H9 (cell line): ENCODE measurements around the gene NKG7. TPM values are rescaled to one million over a fixed set of nuclear protein-coding genes. Genes with fewer than 3 reads are reported as not detected.

Experiments
- DNase-seq: peaks from one replicate; pipeline ENCODE4 v3.0.0-alpha.2; 2017
- H2AFZ ChIP-seq: one replicate; pipeline ENCODE4 v1.6.1; 2013; ENCODE audit warnings: mild to moderate bottlenecking, low read length, control low read depth, moderate library complexity
- H2AK5ac ChIP-seq: 2 replicates; pipeline ENCODE4 v1.6.1; 2013; ENCODE audit warnings: low read length, control low read depth, mixed read lengths; ENCODE audit not compliant: insufficient read length
- H2BK120ac ChIP-seq: one replicate; pipeline ENCODE4 v1.6.1; 2013; ENCODE audit warnings: low read depth, mild to moderate bottlenecking, low read length, control low read depth, inconsistent platforms; ENCODE audit not compliant: poor library complexity, severe bottlenecking
- H2BK12ac ChIP-seq: 2 replicates; pipeline ENCODE4 v1.6.1; 2013; ENCODE audit warnings: low read length, control low read depth, mixed read lengths, low read depth; ENCODE audit not compliant: insufficient read length
- H2BK15ac ChIP-seq: 2 replicates; pipeline ENCODE4 v1.6.1; 2013; ENCODE audit warnings: low read depth, low read length, control low read depth
- H2BK20ac ChIP-seq: one replicate; pipeline ENCODE4 v1.6.1; 2013; ENCODE audit warnings: low read depth, mild to moderate bottlenecking, low read length, control low read depth, inconsistent platforms; ENCODE audit not compliant: poor library complexity, severe bottlenecking
- H2BK5ac ChIP-seq: 2 replicates; pipeline ENCODE4 v1.6.1; 2013; ENCODE audit warnings: low read length, control low read depth, mixed read lengths; ENCODE audit not compliant: insufficient read length
- H3K14ac ChIP-seq: 2 replicates; pipeline ENCODE4 v1.6.1; 2013; ENCODE audit warnings: low read length, control low read depth; ENCODE audit not compliant: insufficient read depth
- H3K18ac ChIP-seq: 2 replicates; pipeline ENCODE4 v1.6.1; 2013; ENCODE audit warnings: low read depth, mild to moderate bottlenecking, mixed read lengths, low read length, control low read depth; ENCODE audit not compliant: insufficient read length
- H3K23ac ChIP-seq: 2 replicates; pipeline ENCODE4 v1.6.1; 2013; ENCODE audit warnings: low read length, control low read depth, mixed read lengths, low read depth; ENCODE audit not compliant: insufficient read length
- H3K23me2 ChIP-seq: 2 replicates; pipeline ENCODE4 v1.6.1; 2013; ENCODE audit warnings: low read depth, mild to moderate bottlenecking, mixed read lengths, low read length, control low read depth; ENCODE audit not compliant: insufficient read length, poor library complexity, severe bottlenecking
- H3K27ac ChIP-seq: 2 replicates; pipeline ENCODE4 v1.5.1; 2013; ENCODE audit warnings: low read length, control low read depth, mixed read lengths, low read depth; ENCODE audit not compliant: insufficient read length
- H3K27me3 ChIP-seq: 2 replicates; pipeline ENCODE4 v1.6.1; 2013; ENCODE audit warnings: low read length, control low read depth, inconsistent platforms; ENCODE audit not compliant: insufficient read depth
- H3K4ac ChIP-seq: 2 replicates; pipeline ENCODE4 v1.6.1; 2013; ENCODE audit warnings: low read depth, mild to moderate bottlenecking, control low read depth, inconsistent platforms, low read length, moderate library complexity
- H3K4me1 ChIP-seq: 2 replicates; pipeline ENCODE4 v1.6.1; 2013; ENCODE audit warnings: low read length, control low read depth, inconsistent platforms; ENCODE audit not compliant: insufficient read depth
- H3K4me2 ChIP-seq: 2 replicates; pipeline ENCODE4 v1.6.1; 2013; ENCODE audit warnings: low read length, control low read depth, mixed read lengths; ENCODE audit not compliant: insufficient read length, insufficient read depth
- H3K56ac ChIP-seq: 2 replicates; pipeline ENCODE4 v1.6.1; 2013; ENCODE audit warnings: low read depth, mild to moderate bottlenecking, mixed read lengths, low read length, control low read depth; ENCODE audit not compliant: insufficient read length
- H3K79me1 ChIP-seq: 2 replicates; pipeline ENCODE4 v1.6.1; 2013; ENCODE audit warnings: low read depth, mild to moderate bottlenecking, moderate library complexity, low read length, control low read depth, inconsistent platforms; ENCODE audit not compliant: insufficient read depth, poor library complexity, severe bottlenecking
- H3K79me2 ChIP-seq: 2 replicates; pipeline ENCODE4 v1.6.1; 2013; ENCODE audit warnings: low read length, control low read depth, inconsistent platforms; ENCODE audit not compliant: insufficient read depth
- H3K9ac ChIP-seq: 2 replicates; pipeline ENCODE4 v1.6.1; 2013; ENCODE audit warnings: low read length, control low read depth, mixed read lengths; ENCODE audit not compliant: insufficient read length; ENCODE audit errors: extremely low read depth
- H3K9me3 ChIP-seq: one replicate; pipeline ENCODE4 v1.6.1; 2013; ENCODE audit warnings: low read depth, low read length, inconsistent platforms; ENCODE audit not compliant: control insufficient read depth
- H3T11ph ChIP-seq: one replicate; pipeline ENCODE4 v1.6.1; 2013; ENCODE audit warnings: mild to moderate bottlenecking, low read length, control low read depth, inconsistent platforms
- H4K20me1 ChIP-seq: one replicate; pipeline ENCODE4 v1.6.1; 2013; ENCODE audit not compliant: control insufficient read depth, insufficient read length, insufficient read depth
- H4K5ac ChIP-seq: 2 replicates; pipeline ENCODE4 v1.6.1; 2013; ENCODE audit warnings: low read depth, mild to moderate bottlenecking, mixed read lengths, low read length, control low read depth; ENCODE audit not compliant: insufficient read length
- H4K8ac ChIP-seq: replicated peaks from 2 replicates; pipeline ENCODE4 v1.6.1; 2013; ENCODE audit warnings: low read length, control low read depth, mixed read lengths, low read depth; ENCODE audit not compliant: insufficient read length
- H4K91ac ChIP-seq: 2 replicates; pipeline ENCODE4 v1.6.1; 2013; ENCODE audit warnings: low read depth, mild to moderate bottlenecking, moderate library complexity, mixed read lengths, low read length, control low read depth; ENCODE audit not compliant: insufficient read length
- H3K27ac Mint-ChIP-seq, 3 experiments: 2 replicates in 2 of 3; 3 replicates in 1 of 3; pipeline ENCODE4 v1.8.0; 2020 to 2021; ENCODE audit warnings: mixed read lengths in 3 of 3, mild to moderate bottlenecking in 1 of 3, moderate library complexity in 1 of 3
- H3K27me3 Mint-ChIP-seq: 2 replicates; pipeline ENCODE4 v1.8.0; 2021; ENCODE audit warnings: low read depth, mild to moderate bottlenecking, moderate library complexity, mixed read lengths
- H3K36me3 Mint-ChIP-seq, 3 experiments: 2 replicates in 2 of 3; 3 replicates in 1 of 3; pipeline ENCODE4 v1.8.0; 2020 to 2021; ENCODE audit warnings: low read depth in 3 of 3, mixed read lengths in 3 of 3; ENCODE audit not compliant: insufficient read depth in 1 of 3
- H3K4me1 Mint-ChIP-seq, 2 experiments: 2 replicates each; pipeline ENCODE4 v1.8.0; 2020; ENCODE audit warnings: mixed read lengths in 2 of 2
- H3K4me3 Mint-ChIP-seq, 2 experiments: 2 replicates in 1 of 2; 3 replicates in 1 of 2; pipeline ENCODE4 v1.8.0; 2020 to 2021; ENCODE audit warnings: mild to moderate bottlenecking in 2 of 2, mixed read lengths in 2 of 2, moderate library complexity in 1 of 2
- H3K9me3 Mint-ChIP-seq, 2 experiments: 2 replicates in 1 of 2; 3 replicates in 1 of 2; pipeline ENCODE4 v1.8.0; 2020; ENCODE audit warnings: mild to moderate bottlenecking in 2 of 2, mixed read lengths in 2 of 2, moderate library complexity in 1 of 2
- WGBS: extraction: QIAGEN DNeasy Blood & Tissue Kit; methylation state at CpG from one replicate; pipeline ENCODE4 v1.1.7; 2013; ENCODE audit warnings: missing lambda C conversion rate, low lambda C conversion rate, mixed read lengths; ENCODE audit not compliant: insufficient read length; ENCODE audit errors: extremely low coverage; 5-methylcytosine and 5-hydroxymethylcytosine counted together
- total RNA-seq: library from RNA; stranded (reverse); gene quantifications from 2 replicates; pipeline ENCODE4 v1.2.1, GENCODE V29; 2021
- TF ChIP-seq, protein P1 (sequence below): fragments of 200-600 bp; sonication (generic); conservative IDR thresholded peaks from 3 replicates; pipeline ENCODE4 v1.8.0; 2021; ENCODE audit warnings: antibody characterized with exemption, mild to moderate bottlenecking

Gene NKG7
- total RNA-seq, 1 experiment from 2014 or later = not detected

GRCh38 chr19:51330366-51330765, 42.1 kb downstream of the NKG7 start:
- Histone ChIP-seq H3K4me1 (no peaks in the 10 kb centered on the region), H2AFZ (no peak overlapping the region), H3K4ac (no peak overlapping the region), H3K79me2 (no peaks in the 10 kb centered on the region), H2BK12ac (no peak overlapping the region), H2BK5ac (no peak overlapping the region), H3K9ac (no peak overlapping the region), H3K18ac (no peak overlapping the region), H3K14ac (no peak overlapping the region), H2BK15ac (no peak overlapping the region), H3K27ac (no peak overlapping the region), H2BK20ac (no peak overlapping the region), H3K27me3 (no peaks in the 10 kb centered on the region), H3K79me1 (no peaks in the 10 kb centered on the region), H3T11ph (no peak overlapping the region), H2AK5ac (no peak overlapping the region), H4K5ac (no peak overlapping the region), H3K4me2 (no peak overlapping the region), H3K56ac (no peak overlapping the region), H4K91ac (no peak overlapping the region), H3K23me2 (peaks cover 8% of the 10 kb centered on the region), H4K8ac (no peak overlapping the region), H3K9me3 (peaks cover 5% of the 10 kb centered on the region), H3K23ac (no peak overlapping the region), H2BK120ac (no peak overlapping the region), H4K20me1 (no peaks in the 10 kb centered on the region)
- WGBS = no CpG with 5 or more reads among the region's 4 CpGs
- H3K4me3 Mint-ChIP-seq = no peak overlapping the region
- H3K27me3 Mint-ChIP-seq = no peaks in the 10 kb centered on the region
- H3K9me3 Mint-ChIP-seq = 0 out of 5 replicates have a peak, but pooled peaks cover 0 to 4% of the 10 kb centered on the region in 2 experiments
- H3K36me3 Mint-ChIP-seq = peaks cover 33 to 53% (median 45%) of the 10 kb centered on the region in 3 experiments
- TF ChIP-seq, protein P1, sequence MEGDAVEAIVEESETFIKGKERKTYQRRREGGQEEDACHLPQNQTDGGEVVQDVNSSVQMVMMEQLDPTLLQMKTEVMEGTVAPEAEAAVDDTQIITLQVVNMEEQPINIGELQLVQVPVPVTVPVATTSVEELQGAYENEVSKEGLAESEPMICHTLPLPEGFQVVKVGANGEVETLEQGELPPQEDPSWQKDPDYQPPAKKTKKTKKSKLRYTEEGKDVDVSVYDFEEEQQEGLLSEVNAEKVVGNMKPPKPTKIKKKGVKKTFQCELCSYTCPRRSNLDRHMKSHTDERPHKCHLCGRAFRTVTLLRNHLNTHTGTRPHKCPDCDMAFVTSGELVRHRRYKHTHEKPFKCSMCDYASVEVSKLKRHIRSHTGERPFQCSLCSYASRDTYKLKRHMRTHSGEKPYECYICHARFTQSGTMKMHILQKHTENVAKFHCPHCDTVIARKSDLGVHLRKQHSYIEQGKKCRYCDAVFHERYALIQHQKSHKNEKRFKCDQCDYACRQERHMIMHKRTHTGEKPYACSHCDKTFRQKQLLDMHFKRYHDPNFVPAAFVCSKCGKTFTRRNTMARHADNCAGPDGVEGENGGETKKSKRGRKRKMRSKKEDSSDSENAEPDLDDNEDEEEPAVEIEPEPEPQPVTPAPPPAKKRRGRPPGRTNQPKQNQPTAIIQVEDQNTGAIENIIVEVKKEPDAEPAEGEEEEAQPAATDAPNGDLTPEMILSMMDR = no peak
- H3K27ac Mint-ChIP-seq = no peak overlapping the region
- DNase-seq = no peak
- peaks cover 4 to 18% of the 10 kb centered on the region in 2 experiments for H3K4me1 Mint-ChIP-seq
